Measurements from ENCODE around the gene SULT6B1. TPM values are rescaled to one million over a fixed set of nuclear protein-coding genes. Genes with fewer than 3 reads are reported as not detected.
"Not testable (repeated sequence)": the region's sequence is repeated elsewhere in the genome, so short reads cannot be mapped to it uniquely, and the experiment has no call there.

Gene SULT6B1
- total and polyA plus RNA-seq, 2 donors (not counting 3 experiments of a cell fraction or from before 2014, with no cell fraction given), result not detected

- intact Hi-C loops (cut with micrococcal nuclease) (no loop called here), dilution Hi-C loops (cut with MboI; ENCODE audit: extremely low pct_ligation_motif_present, low sequenced_read_pairs) (no loop called here)
Measured at GRCh38 chr2:37226863-37227262, 38.4 kb upstream of the SULT6B1 start.

GRCh38 chr2:37225129-37225528 is 36.7 kb upstream of the SULT6B1 start:
- intact Hi-C loops (cut with micrococcal nuclease); POLR2A ChIA-PET; H2AFZ ChIP-seq (ENCODE audit: low read depth, low read length): not testable (repeated sequence)

More at GRCh38 chr2:37226863-37227262, 38.4 kb upstream of the SULT6B1 start:
- Histone ChIP-seq H4K20me1 (replicated peaks; ENCODE audit: control insufficient read depth, extremely low read depth, insufficient read depth, low read length) (no peaks in the 10 kb centered on the region), H3K4me2 (ENCODE audit: insufficient read depth, low read length) (no peak overlapping the region), H3K27me3 (ENCODE audit: control insufficient read depth in 2 of 2, insufficient read depth in 2 of 2, low read length in 2 of 2) (no peaks in the 10 kb centered on the region), H3K79me2 (ENCODE audit: control insufficient read depth, insufficient read depth, low read length) (peaks cover 59% of the 10 kb centered on the region), H3K27ac (ENCODE audit: insufficient read depth, low read depth, low read length) (no peak overlapping the region), H3K4me3 (replicated peaks in 1 of 3; ENCODE audit: insufficient read depth in 1 of 3, low read depth in 1 of 3, low read length in 3 of 3) (no peak overlapping the region), H3K4me1 (ENCODE audit: control insufficient read depth, extremely low read depth, insufficient read depth, low read length) (peaks cover 15% of the 10 kb centered on the region), H3K9ac (replicated peaks; ENCODE audit: extremely low read depth, insufficient read depth, low read length) (no peak overlapping the region), H3K9me1 (replicated peaks; ENCODE audit: control insufficient read depth, extremely low read depth, insufficient read depth, low read length) (no peaks in the 10 kb centered on the region), H3K9me3 (replicated peaks; ENCODE audit: control insufficient read depth, insufficient read depth, low read length) (no peaks in the 10 kb centered on the region), H2AFZ (ENCODE audit: low read depth, low read length) (no peak overlapping the region), H3K36me3 (ENCODE audit: control insufficient read depth in 2 of 2, extremely low read depth in 1 of 2, insufficient read depth in 2 of 2, low read length in 2 of 2) (peaks cover 5 to 7% of the 10 kb centered on the region in 2 experiments)
- ChIA-PET POLR2A (no interaction called here), CTCF (interaction anchor here (0.6 kb wide), 1 partner anchor 77 kb away, joined by 3 read pairs; no protein-coding TSS in a partner anchor)
- BruUV-seq (replicated peaks), result no TSS peak
- FAIRE-seq, result no peak
- no peak for TF ChIP-seq JUN (IDR thresholded peaks at IDR 0.05; ENCODE audit: borderline replicate concordance, insufficient read depth, insufficient read length, low read depth)
- TF ChIP-seq FOS (IDR thresholded peaks at IDR 0.05; ENCODE audit: borderline replicate concordance, insufficient read depth, low read length), result no peak
- no peak for TF ChIP-seq GATA2 (IDR thresholded peaks at IDR 0.05; ENCODE audit: insufficient read depth, insufficient read length, low read depth, low read length)
- no peak for TF ChIP-seq EZH2 (IDR thresholded peaks at IDR 0.05; ENCODE audit: borderline replicate concordance, low read depth, low read length, severe bottlenecking)
- DNase-seq (ENCODE audit: low read depth, low spot score), result no peak

More at GRCh38 chr2:37225129-37225528, 36.7 kb upstream of the SULT6B1 start:
- Histone ChIP-seq H3K36me3 (ENCODE audit: control insufficient read depth in 2 of 2, extremely low read depth in 1 of 2, insufficient read depth in 2 of 2, low read length in 2 of 2) (peaks cover 9 to 10% of the 10 kb centered on the region in 2 experiments), H3K79me2 (ENCODE audit: control insufficient read depth, insufficient read depth, low read length) (peaks cover 47% of the 10 kb centered on the region)
- CTCF ChIA-PET; H3K27me3 ChIP-seq (ENCODE audit: control insufficient read depth in 2 of 2, insufficient read depth in 2 of 2, low read length in 2 of 2); H3K9ac ChIP-seq (replicated peaks; ENCODE audit: extremely low read depth, insufficient read depth, low read length); DNase-seq (ENCODE audit: low read depth, low spot score); H3K4me3 ChIP-seq (replicated peaks in 1 of 3; ENCODE audit: insufficient read depth in 1 of 3, low read depth in 1 of 3, low read length in 3 of 3); H3K9me3 ChIP-seq (replicated peaks; ENCODE audit: control insufficient read depth, insufficient read depth, low read length); dilution Hi-C loops (cut with MboI; ENCODE audit: extremely low pct_ligation_motif_present, low sequenced_read_pairs); H3K4me2 ChIP-seq (ENCODE audit: insufficient read depth, low read length); FAIRE-seq; BruUV-seq (replicated peaks); H3K9me1 ChIP-seq (replicated peaks; ENCODE audit: control insufficient read depth, extremely low read depth, insufficient read depth, low read length); H3K4me1 ChIP-seq (ENCODE audit: control insufficient read depth, extremely low read depth, insufficient read depth, low read length); H3K27ac ChIP-seq (ENCODE audit: insufficient read depth, low read depth, low read length); H4K20me1 ChIP-seq (replicated peaks; ENCODE audit: control insufficient read depth, extremely low read depth, insufficient read depth, low read length): not testable (repeated sequence)
